Melanocyte of skin (primary cell): ENCODE results near the gene C2orf66. TPM values are rescaled to one million over a fixed set of nuclear protein-coding genes. Genes with fewer than 3 reads are reported as not detected.

Experiments
- small RNA-seq, 2 donors: library from RNA; depleted of rRNA; stranded (forward); fragments of <200 nt; gene quantifications; one replicate each; pipeline ENCODE3, GENCODE V24; 2012
- total RNA-seq, 2 donors: library from RNA; depleted of rRNA; stranded (reverse); fragments of >200 nt; gene quantifications; 2 replicates each; pipeline ENCODE4 v1.2.3, GENCODE V29; 2012

The C2orf66 gene
- total RNA-seq, result under 1 TPM; under 0.01 TPM

GRCh38 chr2:196809260-196809659, at the start of gene C2orf66:
TSS of gene C2orf66 (minus strand) at chr2:196809355. CDS start at chr2:196809336, 19 bp downstream.

Small RNA genes lying within 50 kb of the gene (small RNA-seq; reads per million reads assigned to genes)
- 0 reads per million in 2 donors for gene AC012486.1

Other genes starting within 250 kb of the C2orf66 start
- under 1 TPM; under 0.01 to 0.33 TPM for gene HECW2, start 215.8 kb downstream of the C2orf66 start, total RNA-seq
- gene CCDC150, start 169.6 kb downstream of the C2orf66 start, total RNA-seq, result 10 to 100 TPM in 1 of 2 donors, 1 to 10 TPM in 1; 6.5 to 13.0 TPM
- gene GTF3C3, start 9.7 kb downstream of the C2orf66 start, total RNA-seq, result 10 to 100 TPM; 34.1 to 49.0 TPM
- 1 to 10 TPM; 6.2 to 8.7 TPM for gene PGAP1, start 117.4 kb upstream of the C2orf66 start, total RNA-seq